MM.1S (cell line): ENCODE results near the gene ODF4.

Experiments used
- CTCF ChIP-seq: fragments of 300-600 bp; sonication (generic); IDR thresholded peaks from 2 replicates; pipeline ENCODE4 v1.5.1; 2016; ENCODE audit warnings: antibody characterized with exemption, low read length, mixed read lengths
- EZH2 ChIP-seq: fragments of 300-600 bp; sonication (generic); optimal IDR thresholded peaks from 2 replicates; pipeline ENCODE3; 2017; ENCODE audit warnings: low read depth, mild to moderate bottlenecking, antibody characterized with exemption, low read length, mixed read lengths

GRCh38 chr17:8294814-8295316 is 44.8 kb upstream of the ODF4 start:
- TF ChIP-seq CTCF (no peak), EZH2 (no peak)
